SK-N-MC (cell line): ENCODE data around the gene ADGRG7.

Source experiments
- EZH2 ChIP-seq: fragments of 200-600 bp; sonication (generic); IDR thresholded peaks from one replicate; pipeline ENCODE4 v1.6.1; 2017; ENCODE audit warnings: antibody characterized with exemption
- POLR2AphosphoS5 ChIP-seq: IDR thresholded peaks from 2 replicates; pipeline ENCODE4 v1.6.1; 2012; ENCODE audit warnings: mild to moderate bottlenecking, low read depth, low read length, borderline replicate concordance

DNA sequence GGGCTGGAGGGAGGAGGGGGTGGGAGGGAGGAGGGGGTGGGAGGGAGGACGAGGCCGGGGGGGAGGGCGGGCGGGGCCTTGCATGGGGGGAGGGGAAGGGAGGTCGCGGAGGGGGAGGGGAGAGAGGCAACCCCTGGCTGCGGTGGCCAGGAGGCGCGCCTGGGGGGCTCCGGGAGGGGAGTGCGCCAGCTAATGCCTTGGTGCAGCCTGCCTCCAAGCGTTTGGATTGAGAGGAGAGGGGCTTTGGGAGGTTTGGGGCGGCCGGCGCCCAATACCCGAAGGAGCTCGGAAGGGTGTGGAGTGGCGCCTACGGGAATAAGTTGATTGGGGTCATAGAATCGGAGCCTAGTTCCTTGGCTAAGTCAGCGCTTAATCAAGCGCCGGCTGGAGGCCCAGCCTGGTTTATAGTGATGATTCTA lies 100.5 kb downstream of the ADGRG7 start:
- TF ChIP-seq EZH2 (no peak), POLR2AphosphoS5 (no peak)
